ENCODE measurements around the gene KLHL26. TPM values are rescaled to one million over a fixed set of nuclear protein-coding genes. Genes with fewer than 3 reads are reported as not detected.
"Not testable (repeated sequence)": the region's sequence is repeated elsewhere in the genome, so short reads cannot be mapped to it uniquely, and the experiment has no call there.

KLHL26 gene
- total RNA-seq, 1 experiment from 2014 or later: 2.5 TPM

GRCh38 chr19:18600692-18601397, 36.0 kb upstream of the KLHL26 start:
- not testable (repeated sequence) for DNase-seq (ENCODE audit: low spot score)

- DNase-seq (ENCODE audit: low spot score): no peak
These were observed 35.0 kb upstream of the KLHL26 start for GRCh38 chr19:18601875-18602274.

- no peak for DNase-seq (ENCODE audit: low spot score)
These were observed 33.4 kb upstream of the KLHL26 start for GRCh38 chr19:18603255-18603957.

- DNase-seq (ENCODE audit: low spot score): no peak
These were observed 32.6 kb upstream of the KLHL26 start for GRCh38 chr19:18603958-18604819.

GRCh38 chr19:18604820-18605159, 32.0 kb upstream of the KLHL26 start:
- DNase-seq (ENCODE audit: low spot score): no peak

GRCh38 chr19:18605196-18605545, 31.7 kb upstream of the KLHL26 start:
- no peak for DNase-seq (ENCODE audit: low spot score)

GRCh38 chr19:18605546-18606280, 31.1 kb upstream of the KLHL26 start:
- DNase-seq (ENCODE audit: low spot score): no peak

- DNase-seq (ENCODE audit: low spot score): no peak
These were observed 30.3 kb upstream of the KLHL26 start, which contains the start of gene CRLF1 for GRCh38 chr19:18606281-18607225. TSS of gene CRLF1 (minus strand) at chr19:18606799. CDS start at chr19:18606656, 143 bp downstream.

GRCh38 chr19:18607226-18608101, 29.4 kb upstream of the KLHL26 start:
- DNase-seq (ENCODE audit: low spot score): no peak

- DNase-seq (ENCODE audit: low spot score): no peak
These were observed 28.6 kb upstream of the KLHL26 start for GRCh38 chr19:18608102-18608804.

GRCh38 chr19:18608805-18609716, 27.8 kb upstream of the KLHL26 start:
- DNase-seq (ENCODE audit: low spot score): no peak

GRCh38 chr19:18609717-18610051, 27.1 kb upstream of the KLHL26 start:
- no peak for DNase-seq (ENCODE audit: low spot score)

- DNase-seq (ENCODE audit: low spot score): no peak
These were observed 26.6 kb upstream of the KLHL26 start for GRCh38 chr19:18610245-18610555.

- no peak for DNase-seq (ENCODE audit: low spot score)
These were observed 26.1 kb upstream of the KLHL26 start for GRCh38 chr19:18610556-18611326.

- no peak for DNase-seq (ENCODE audit: low spot score)
These were observed 25.3 kb upstream of the KLHL26 start for GRCh38 chr19:18611327-18612050.

GRCh38 chr19:18612051-18612771, 24.6 kb upstream of the KLHL26 start:
- no peak for DNase-seq (ENCODE audit: low spot score)
